GM19035 (cell line): ENCODE results near the gene PRSS38.

Source experiments
- ATAC-seq: cut with Tn5 transposase; IDR thresholded peaks from one replicate; pipeline ENCODE4 v1.9.1; 2021; ENCODE audit not compliant: unreplicated experiment

PRSS38 gene

GRCh38 chr1:227883641-227884301 lies 68.3 kb downstream of the PRSS38 start:
- ATAC-seq = no peak

- no peak for ATAC-seq
These were observed 69.1 kb downstream of the PRSS38 start for GRCh38 chr1:227884370-227885134.

- ATAC-seq = no peak
These were observed 69.7 kb downstream of the PRSS38 start for GRCh38 chr1:227885135-227885647.

- no peak for ATAC-seq
These were observed 70.4 kb downstream of the PRSS38 start for GRCh38 chr1:227885648-227886502.

DNA sequence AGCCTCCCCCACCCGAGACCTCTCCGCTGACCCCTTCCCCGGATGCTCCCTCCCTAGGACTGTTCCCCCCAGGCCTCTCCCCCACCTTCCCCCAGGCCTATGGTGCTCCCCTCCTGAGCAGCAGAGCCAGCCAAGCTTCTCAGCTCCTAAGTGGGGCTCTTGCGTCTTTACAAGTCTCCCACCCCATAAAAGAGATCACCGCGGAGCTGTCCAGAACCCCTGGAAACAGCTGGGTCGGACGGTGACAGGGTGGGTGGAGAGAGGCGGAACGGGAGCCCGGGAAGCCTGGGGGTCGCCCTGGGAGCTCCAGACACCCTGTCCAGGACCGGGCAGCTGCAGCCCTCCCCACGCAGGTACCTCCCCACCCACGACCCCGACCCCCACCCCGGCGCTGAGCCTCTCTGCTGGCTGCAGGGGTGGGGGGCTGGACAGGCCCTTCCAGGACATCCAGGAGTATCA lies 71.1 kb downstream of the PRSS38 start:
- ATAC-seq = no peak

- no peak for ATAC-seq
These were observed 71.7 kb downstream of the PRSS38 start for GRCh38 chr1:227886993-227887696.

DNA sequence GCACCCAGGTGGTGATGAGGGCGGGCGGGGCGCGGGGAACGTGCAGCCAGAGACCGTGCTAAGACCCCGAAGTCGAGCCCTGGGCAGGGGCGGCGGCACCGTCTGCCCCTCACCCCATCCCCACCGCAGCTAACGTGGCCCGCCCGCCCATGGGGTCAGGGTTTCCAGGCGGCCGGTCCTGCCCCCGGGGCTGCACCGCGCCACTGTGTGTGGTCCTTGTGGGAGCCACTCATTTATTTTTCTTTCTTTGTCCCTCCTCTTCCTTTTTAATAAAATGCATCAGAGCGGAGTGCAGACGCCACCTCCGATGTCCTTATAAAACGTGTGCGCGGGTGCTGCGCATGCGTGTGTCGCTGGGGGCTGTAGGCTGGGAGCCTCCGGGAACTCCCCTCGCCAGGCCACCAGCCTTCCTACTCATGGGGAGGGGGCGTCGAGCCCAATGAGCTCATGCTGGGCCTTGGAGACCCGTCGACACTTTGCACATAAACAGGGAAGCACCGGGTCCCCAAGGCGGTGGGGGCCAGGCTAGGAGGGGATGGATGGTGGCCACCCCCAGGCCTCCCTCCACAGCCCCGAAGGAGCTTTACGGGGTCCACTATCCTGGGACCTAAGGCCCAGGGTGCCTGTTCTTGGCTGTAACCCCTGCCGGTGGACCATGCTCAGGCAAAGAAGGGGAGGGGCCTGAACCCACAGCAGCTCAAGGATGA lies 72.4 kb downstream of the PRSS38 start:
- no peak for ATAC-seq

DNA sequence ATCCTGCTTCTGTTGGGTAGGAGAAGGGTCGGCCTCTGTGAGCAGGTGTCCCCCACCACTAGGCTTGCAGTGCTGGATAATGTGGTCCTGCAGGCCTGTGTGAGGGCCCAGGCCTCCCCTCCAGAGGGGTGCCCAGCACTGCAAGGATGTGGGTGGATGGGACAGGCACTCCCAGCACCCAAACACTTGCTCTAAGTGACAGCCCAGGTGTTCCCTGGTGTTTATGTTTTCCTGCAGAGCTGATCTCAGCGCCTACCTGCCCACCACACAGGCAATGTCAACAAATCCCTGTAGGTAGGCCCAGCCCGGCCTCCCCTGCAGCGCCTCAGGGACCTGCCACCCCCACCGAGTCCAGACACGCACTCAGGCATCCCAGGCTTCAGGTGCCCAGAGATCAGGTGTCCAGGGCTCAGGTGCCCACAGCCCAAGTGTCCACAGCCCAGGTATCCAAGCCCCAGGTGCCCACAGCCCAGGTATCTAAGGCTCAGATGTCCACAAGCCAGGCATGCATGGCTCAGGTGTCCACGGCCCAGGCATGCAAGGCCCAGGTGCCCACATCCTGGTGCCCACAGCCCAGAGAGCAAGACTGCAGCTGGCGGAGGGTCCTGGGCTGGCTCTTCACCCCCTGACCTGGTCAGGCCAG lies 73.0 kb downstream of the PRSS38 start:
- ATAC-seq = no peak

DNA sequence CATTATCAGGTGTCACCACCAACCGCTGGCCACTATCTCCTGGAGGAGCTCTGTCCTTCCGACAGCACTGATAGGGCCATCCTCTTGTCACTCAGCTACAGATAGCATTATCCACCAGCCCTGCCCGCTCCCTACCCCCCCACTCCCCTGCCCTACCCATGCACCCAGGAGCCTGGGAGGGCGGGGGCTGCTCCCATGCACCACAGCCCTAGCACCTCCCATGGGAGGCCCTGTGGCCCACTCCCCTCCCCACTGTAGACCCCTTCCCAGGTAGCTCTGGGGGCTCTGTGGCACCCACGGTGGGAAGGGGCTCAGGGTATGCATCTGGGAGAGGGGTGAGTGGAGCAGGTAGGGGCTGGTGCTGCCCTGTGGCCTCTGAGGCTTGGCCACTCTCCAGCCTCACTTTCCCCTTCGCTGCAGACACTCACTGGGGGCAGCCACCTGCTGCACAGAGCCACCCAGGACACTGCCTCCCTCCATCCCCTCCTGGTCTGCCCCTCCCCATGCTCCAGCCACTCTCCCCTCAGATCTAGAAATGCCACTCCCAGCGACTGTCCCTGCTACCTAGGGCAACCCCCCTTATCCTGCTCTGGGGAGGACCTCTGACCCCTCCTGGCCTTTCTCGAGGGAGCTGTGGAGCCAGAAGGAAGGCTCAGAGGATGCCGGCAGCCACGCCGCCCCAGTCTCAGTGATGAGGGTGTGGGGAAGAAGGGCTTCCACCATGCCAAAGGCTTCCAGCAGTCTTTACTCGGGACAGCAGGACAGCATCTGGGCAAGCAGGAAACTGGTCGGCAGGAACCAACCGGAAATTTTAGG lies 73.8 kb downstream of the PRSS38 start:
- no peak for ATAC-seq

GRCh38 chr1:227889863-227890405 lies 74.5 kb downstream of the PRSS38 start:
- no peak for ATAC-seq

DNA sequence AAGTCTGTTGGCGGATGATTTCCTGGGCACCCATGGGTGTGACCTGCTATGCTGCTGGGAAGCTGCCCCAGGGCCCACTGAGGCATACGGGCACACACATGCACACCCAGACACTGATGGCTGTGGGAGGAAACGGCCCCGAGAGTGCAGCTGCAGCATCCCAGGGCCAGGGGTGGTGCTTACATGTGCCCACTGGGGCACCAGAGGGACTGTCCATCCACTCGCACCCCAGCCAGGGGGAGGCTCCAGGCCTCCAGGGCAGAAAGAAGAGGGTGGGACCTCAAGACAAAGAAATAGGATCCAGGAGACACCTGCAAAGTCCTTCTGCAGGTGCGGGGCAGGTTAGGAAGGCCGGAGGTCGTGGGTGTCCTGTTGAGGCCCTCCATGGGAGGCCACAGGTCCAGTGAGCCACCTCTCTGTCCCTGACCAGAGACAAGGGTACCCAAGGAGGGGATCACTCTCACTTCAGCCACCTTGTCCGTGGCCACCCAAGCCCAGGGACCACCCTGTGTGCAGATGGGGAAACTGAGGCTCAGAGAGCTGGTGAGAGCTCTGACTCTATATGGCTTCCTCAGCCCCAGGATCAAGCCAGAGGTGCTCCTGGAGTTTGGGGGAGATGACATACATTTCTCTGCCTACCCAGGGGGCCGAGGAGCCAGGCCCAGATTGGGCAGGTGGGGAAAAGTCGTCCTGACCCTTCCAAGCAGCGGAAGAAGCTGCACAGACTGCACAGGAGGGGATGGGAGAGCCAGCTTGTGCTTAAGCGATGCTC lies 75.2 kb downstream of the PRSS38 start:
- no peak for ATAC-seq

GRCh38 chr1:227891223-227891954 lies 75.9 kb downstream of the PRSS38 start:
- no peak for ATAC-seq

DNA sequence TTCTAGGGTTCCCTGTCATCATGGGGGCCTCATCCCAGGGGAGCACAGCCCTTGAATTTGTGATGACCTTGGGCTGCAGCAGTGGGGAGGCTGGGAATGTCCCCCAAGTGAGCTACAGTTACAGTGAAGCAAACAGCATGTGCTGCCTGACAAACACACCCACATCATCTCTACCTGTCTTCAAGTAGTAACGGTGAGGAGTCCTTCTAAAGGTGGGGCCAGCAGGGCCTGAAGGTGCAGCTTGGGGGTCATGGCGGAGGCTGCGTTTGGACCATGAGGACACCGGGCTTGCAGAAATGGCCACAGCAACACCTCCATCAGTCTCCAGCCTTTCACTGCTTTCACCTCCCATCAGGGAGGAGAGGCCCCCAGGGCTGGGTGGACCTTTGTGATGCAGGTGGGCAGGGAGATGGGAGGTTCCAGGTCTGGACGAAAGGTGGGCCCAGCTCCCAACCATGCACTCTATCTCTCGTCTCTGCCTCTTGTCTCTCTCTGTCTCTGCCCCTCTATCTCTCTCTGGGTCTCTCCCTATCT lies 76.5 kb downstream of the PRSS38 start:
- no peak for ATAC-seq

DNA sequence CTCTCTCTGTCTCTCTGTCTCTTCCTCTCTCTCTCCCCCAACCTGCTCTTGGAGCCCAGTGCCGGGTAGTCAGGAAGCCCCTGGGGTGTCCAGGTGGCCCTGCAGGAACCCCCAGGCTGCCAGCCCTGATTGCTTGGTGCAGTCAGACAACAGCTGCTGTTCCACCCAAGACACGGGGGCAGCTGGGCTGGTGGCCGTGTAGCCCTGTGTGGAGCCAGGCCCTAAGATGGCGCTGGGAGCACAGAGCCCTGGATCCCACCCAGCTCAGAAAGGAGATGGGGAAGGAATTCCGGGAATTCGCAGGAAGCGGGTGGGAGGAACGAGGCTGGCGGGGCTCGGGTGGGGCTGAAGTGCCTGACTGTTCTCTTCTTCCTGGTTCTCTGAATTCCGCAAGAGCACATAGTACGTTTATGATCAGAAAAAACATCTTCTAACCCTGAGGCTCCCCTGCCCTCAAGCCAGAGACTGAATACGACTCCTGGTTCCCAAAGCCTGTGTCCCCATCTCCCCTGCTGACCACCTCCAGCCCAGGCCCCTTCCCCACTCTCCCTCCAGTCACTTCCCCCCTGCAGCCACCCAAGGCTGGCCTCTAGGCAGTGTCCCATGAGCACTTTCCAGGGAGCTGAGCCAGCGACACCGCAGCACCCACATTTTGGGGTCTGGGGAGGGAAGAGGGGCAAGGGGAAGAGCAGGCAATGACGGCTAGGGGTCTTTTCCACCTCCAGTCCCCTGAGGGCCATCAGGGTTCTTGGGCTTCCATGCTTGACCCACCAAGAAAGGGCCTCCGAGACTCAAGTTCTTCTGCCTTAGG lies 77.2 kb downstream of the PRSS38 start:
- no peak for ATAC-seq

- no peak for ATAC-seq
These were observed 77.9 kb downstream of the PRSS38 start for GRCh38 chr1:227893300-227893948.
